ENCODE measurements around the gene IL1F10.

The IL1F10 gene

GRCh38 chr2:113060396-113060795, 7.4 kb upstream of the IL1F10 start:
- no peak for DNase-seq

GRCh38 chr2:113060796-113061195, 7.0 kb upstream of the IL1F10 start:
- DNase-seq: no peak

GRCh38 chr2:113061241-113061640, 6.5 kb upstream of the IL1F10 start:
- DNase-seq: no peak

GRCh38 chr2:113061896-113062770, 5.6 kb upstream of the IL1F10 start:
- DNase-seq: no peak

GRCh38 chr2:113064281-113064680, 3.5 kb upstream of the IL1F10 start:
- DNase-seq: no peak

- no peak for DNase-seq
These were observed 2.9 kb upstream of the IL1F10 start for GRCh38 chr2:113064898-113065297.

- DNase-seq: no peak
These were observed 479 bp downstream of the IL1F10 start for GRCh38 chr2:113068249-113068648.

- no peak for DNase-seq
These were observed 1.1 kb downstream of the IL1F10 start for GRCh38 chr2:113068706-113069485.

- no peak for DNase-seq
These were observed 2.2 kb downstream of the IL1F10 start for GRCh38 chr2:113069676-113070605.

GRCh38 chr2:113070606-113070975, 2.8 kb downstream of the IL1F10 start:
- no peak for DNase-seq

GRCh38 chr2:113072584-113072983, 4.8 kb downstream of the IL1F10 start:
- DNase-seq: no peak

- DNase-seq: no peak
These were observed 5.6 kb downstream of the IL1F10 start for GRCh38 chr2:113073325-113073834.

- DNase-seq: no peak
These were observed 7.3 kb downstream of the IL1F10 start for GRCh38 chr2:113075030-113075429.

GRCh38 chr2:113075600-113075999, 7.8 kb downstream of the IL1F10 start:
- DNase-seq: no peak

GRCh38 chr2:113076954-113077669, 9.3 kb downstream of the IL1F10 start:
- no peak for DNase-seq

- DNase-seq: no peak
These were observed 10.2 kb downstream of the IL1F10 start for GRCh38 chr2:113077921-113078320.

GRCh38 chr2:113078350-113078839, 10.6 kb downstream of the IL1F10 start:
- DNase-seq: no peak

- no peak for DNase-seq
These were observed 11.4 kb downstream of the IL1F10 start for GRCh38 chr2:113079131-113079530.

- peak; percentile 28 to 47 for DNase-seq
These were observed 12.4 kb downstream of the IL1F10 start for GRCh38 chr2:113080134-113080533.

GRCh38 chr2:113081488-113082210, 13.9 kb downstream of the IL1F10 start:
- DNase-seq: no peak

- DNase-seq: no peak
These were observed 15.5 kb downstream of the IL1F10 start for GRCh38 chr2:113083296-113083695.

All from AML-193 (cell line).